ENCODE data around the gene INTS1. TPM values are rescaled to one million over a fixed set of nuclear protein-coding genes. Genes with fewer than 3 reads are reported as not detected.

INTS1 gene
- total and polyA plus RNA-seq, 10 of the 15 experiments (the other 5 are each of a cell fraction or from before 2014, with no cell fraction given), result 0.52 to 89.0 (median 15.1) TPM

DNA sequence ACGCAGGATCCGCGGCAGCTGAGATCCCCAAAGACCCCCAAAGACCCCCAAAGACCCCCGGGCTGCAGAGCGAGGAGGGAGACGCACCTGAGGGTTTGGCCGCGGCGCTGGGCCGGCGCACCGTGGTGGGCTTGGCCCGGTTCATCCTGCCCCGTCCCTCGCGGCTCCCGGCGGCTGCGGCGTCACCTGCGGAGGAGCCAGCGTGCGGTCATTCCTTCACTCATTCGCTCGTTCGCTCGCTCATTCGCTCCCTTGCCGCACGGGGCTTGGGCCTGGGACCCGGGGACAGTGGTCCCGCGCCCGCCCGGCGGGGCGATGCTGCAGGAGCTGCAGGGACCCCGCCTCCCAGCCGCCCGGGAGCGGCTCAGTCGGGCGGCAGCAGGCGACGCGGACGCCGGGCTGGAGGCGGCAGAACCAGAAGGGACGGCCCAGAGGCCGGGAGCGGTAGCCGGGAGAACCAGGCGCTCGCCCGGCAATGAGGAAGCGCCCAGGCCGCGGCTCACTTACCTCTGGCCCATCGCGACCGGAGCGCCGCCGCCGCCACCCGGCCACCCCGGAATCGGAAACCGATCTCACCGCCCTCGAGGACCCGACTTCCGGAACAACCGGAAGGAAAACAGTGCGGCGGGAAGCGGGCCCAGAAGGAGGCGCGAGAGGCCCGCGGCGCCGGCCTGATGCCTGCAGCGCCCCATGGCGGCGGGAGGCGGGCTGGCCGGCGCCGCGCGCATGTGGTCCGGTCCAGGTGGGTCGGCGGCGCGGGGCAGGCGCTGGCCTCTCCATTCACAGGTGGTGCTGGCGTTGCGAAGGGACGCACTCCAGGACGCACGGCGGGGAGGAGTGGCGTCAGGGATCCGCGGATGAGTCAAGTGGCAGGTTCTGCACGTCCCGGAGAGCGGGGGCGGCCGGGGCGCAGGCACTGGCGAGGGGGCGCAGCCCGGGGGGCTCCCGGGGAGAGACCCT lies at the start of gene INTS1 (continued):
- TF ChIP-seq MEF2A (IDR thresholded peaks at IDR 0.05; ENCODE audit: insufficient read depth, low read depth, low read length) (peak; percentile 76; the same call in 1 of the 2 replicates), PML (IDR thresholded peaks at IDR 0.05; ENCODE audit: low read length) (0 out of 2 replicates have a peak, but pooled peaks have one; percentile 29), MXI1 (IDR thresholded peaks at IDR 0.05; ENCODE audit: low read depth, low read length) (peak; percentile 91), TCF12 (IDR thresholded peaks at IDR 0.05; ENCODE audit: low read depth, low read length) (peak; percentile 76), EP300 (IDR thresholded peaks at IDR 0.05; ENCODE audit: borderline replicate concordance in 1 of 2, control insufficient read depth in 1 of 2, low read depth in 2 of 2, low read length in 2 of 2) (no peak), POLR2AphosphoS5 (IDR thresholded peaks at IDR 0.05; ENCODE audit: low read length) (peak; percentile 62; the same call in 1 of the 2 replicates), ZNF274 (IDR thresholded peaks at IDR 0.05; ENCODE audit: insufficient read depth, insufficient read length) (no peak), EGR1 (IDR thresholded peaks at IDR 0.05; ENCODE audit: borderline replicate concordance in 1 of 2, low read depth in 2 of 2, low read length in 2 of 2) (peak in 1 of 2 experiments; percentile 92; a peak in 2 of 3 replicates), HDGF (IDR thresholded peaks at IDR 0.05) (no peak), HCFC1 (IDR thresholded peaks at IDR 0.05; ENCODE audit: low read length) (peak; percentile 86), IKZF2 (IDR thresholded peaks at IDR 0.05) (no peak)
- TF ChIP-seq, protein P1, sequence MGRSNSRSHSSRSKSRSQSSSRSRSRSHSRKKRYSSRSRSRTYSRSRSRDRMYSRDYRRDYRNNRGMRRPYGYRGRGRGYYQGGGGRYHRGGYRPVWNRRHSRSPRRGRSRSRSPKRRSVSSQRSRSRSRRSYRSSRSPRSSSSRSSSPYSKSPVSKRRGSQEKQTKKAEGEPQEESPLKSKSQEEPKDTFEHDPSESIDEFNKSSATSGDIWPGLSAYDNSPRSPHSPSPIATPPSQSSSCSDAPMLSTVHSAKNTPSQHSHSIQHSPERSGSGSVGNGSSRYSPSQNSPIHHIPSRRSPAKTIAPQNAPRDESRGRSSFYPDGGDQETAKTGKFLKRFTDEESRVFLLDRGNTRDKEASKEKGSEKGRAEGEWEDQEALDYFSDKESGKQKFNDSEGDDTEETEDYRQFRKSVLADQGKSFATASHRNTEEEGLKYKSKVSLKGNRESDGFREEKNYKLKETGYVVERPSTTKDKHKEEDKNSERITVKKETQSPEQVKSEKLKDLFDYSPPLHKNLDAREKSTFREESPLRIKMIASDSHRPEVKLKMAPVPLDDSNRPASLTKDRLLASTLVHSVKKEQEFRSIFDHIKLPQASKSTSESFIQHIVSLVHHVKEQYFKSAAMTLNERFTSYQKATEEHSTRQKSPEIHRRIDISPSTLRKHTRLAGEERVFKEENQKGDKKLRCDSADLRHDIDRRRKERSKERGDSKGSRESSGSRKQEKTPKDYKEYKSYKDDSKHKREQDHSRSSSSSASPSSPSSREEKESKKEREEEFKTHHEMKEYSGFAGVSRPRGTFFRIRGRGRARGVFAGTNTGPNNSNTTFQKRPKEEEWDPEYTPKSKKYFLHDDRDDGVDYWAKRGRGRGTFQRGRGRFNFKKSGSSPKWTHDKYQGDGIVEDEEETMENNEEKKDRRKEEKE (IDR thresholded peaks at IDR 0.05), result no peak
- TF ChIP-seq, protein P2, sequence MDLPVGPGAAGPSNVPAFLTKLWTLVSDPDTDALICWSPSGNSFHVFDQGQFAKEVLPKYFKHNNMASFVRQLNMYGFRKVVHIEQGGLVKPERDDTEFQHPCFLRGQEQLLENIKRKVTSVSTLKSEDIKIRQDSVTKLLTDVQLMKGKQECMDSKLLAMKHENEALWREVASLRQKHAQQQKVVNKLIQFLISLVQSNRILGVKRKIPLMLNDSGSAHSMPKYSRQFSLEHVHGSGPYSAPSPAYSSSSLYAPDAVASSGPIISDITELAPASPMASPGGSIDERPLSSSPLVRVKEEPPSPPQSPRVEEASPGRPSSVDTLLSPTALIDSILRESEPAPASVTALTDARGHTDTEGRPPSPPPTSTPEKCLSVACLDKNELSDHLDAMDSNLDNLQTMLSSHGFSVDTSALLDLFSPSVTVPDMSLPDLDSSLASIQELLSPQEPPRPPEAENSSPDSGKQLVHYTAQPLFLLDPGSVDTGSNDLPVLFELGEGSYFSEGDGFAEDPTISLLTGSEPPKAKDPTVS (IDR thresholded peaks at IDR 0.05; ENCODE audit: low read depth, low read length), result peak; percentile 82; the same call in 1 of the 2 replicates
- TF ChIP-seq, protein P3, sequence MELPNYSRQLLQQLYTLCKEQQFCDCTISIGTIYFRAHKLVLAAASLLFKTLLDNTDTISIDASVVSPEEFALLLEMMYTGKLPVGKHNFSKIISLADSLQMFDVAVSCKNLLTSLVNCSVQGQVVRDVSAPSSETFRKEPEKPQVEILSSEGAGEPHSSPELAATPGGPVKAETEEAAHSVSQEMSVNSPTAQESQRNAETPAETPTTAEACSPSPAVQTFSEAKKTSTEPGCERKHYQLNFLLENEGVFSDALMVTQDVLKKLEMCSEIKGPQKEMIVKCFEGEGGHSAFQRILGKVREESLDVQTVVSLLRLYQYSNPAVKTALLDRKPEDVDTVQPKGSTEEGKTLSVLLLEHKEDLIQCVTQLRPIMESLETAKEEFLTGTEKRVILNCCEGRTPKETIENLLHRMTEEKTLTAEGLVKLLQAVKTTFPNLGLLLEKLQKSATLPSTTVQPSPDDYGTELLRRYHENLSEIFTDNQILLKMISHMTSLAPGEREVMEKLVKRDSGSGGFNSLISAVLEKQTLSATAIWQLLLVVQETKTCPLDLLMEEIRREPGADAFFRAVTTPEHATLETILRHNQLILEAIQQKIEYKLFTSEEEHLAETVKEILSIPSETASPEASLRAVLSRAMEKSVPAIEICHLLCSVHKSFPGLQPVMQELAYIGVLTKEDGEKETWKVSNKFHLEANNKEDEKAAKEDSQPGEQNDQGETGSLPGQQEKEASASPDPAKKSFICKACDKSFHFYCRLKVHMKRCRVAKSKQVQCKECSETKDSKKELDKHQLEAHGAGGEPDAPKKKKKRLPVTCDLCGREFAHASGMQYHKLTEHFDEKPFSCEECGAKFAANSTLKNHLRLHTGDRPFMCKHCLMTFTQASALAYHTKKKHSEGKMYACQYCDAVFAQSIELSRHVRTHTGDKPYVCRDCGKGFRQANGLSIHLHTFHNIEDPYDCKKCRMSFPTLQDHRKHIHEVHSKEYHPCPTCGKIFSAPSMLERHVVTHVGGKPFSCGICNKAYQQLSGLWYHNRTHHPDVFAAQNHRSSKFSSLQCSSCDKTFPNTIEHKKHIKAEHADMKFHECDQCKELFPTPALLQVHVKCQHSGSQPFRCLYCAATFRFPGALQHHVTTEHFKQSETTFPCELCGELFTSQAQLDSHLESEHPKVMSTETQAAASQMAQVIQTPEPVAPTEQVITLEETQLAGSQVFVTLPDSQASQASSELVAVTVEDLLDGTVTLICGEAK (IDR thresholded peaks at IDR 0.05; ENCODE audit: borderline replicate concordance), result peak; percentile 95
- TF ChIP-seq, protein P4, sequence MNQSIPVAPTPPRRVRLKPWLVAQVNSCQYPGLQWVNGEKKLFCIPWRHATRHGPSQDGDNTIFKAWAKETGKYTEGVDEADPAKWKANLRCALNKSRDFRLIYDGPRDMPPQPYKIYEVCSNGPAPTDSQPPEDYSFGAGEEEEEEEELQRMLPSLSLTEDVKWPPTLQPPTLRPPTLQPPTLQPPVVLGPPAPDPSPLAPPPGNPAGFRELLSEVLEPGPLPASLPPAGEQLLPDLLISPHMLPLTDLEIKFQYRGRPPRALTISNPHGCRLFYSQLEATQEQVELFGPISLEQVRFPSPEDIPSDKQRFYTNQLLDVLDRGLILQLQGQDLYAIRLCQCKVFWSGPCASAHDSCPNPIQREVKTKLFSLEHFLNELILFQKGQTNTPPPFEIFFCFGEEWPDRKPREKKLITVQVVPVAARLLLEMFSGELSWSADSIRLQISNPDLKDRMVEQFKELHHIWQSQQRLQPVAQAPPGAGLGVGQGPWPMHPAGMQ (IDR thresholded peaks at IDR 0.05; ENCODE audit: borderline replicate concordance), result no peak
- TF ChIP-seq, protein P5, sequence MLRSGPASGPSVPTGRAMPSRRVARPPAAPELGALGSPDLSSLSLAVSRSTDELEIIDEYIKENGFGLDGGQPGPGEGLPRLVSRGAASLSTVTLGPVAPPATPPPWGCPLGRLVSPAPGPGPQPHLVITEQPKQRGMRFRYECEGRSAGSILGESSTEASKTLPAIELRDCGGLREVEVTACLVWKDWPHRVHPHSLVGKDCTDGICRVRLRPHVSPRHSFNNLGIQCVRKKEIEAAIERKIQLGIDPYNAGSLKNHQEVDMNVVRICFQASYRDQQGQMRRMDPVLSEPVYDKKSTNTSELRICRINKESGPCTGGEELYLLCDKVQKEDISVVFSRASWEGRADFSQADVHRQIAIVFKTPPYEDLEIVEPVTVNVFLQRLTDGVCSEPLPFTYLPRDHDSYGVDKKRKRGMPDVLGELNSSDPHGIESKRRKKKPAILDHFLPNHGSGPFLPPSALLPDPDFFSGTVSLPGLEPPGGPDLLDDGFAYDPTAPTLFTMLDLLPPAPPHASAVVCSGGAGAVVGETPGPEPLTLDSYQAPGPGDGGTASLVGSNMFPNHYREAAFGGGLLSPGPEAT (IDR thresholded peaks at IDR 0.05; ENCODE audit: low read depth), result peak; percentile 36; the same call in 1 of the 2 replicates

All from GM12878 (cell line).